Transverse colon (tissue), 4 donors: ENCODE measurements around the gene KIAA2012. TPM values are rescaled to one million over a fixed set of nuclear protein-coding genes. Genes with fewer than 3 reads are reported as not detected.

ENCODE experiments used
- DNase-seq: peaks from one replicate; pipeline ENCODE4 v3.0.0-alpha.2; 2019
- H3K27ac ChIP-seq, 4 donors: fragments of 200-600 bp; sonication (generic); 2 replicates each; pipeline ENCODE4 v1.5.1; 2016 to 2018; ENCODE audit warnings: inconsistent platforms in 4 of 4
- H3K27me3 ChIP-seq: fragments of 200-600 bp; sonication (generic); 2 replicates; pipeline ENCODE4 v1.5.1; 2017; ENCODE audit warnings: inconsistent platforms
- H3K36me3 ChIP-seq, 4 donors: fragments of 200-600 bp; sonication (generic); 2 replicates each; pipeline ENCODE4 v1.5.1; 2017 to 2019; ENCODE audit warnings: inconsistent platforms in 4 of 4
- H3K4me1 ChIP-seq, 4 donors: fragments of 200-600 bp; sonication (generic); 2 replicates each; pipeline ENCODE4 v1.5.1; 2017 to 2020; ENCODE audit warnings: inconsistent platforms in 4 of 4
- H3K4me3 ChIP-seq, 4 donors: fragments of 200-600 bp; sonication (generic); 1 replicate in 1 of 4; 2 replicates in 3 of 4; pipeline versions ENCODE4 v1.5.1 to v1.6.1; 2017 to 2019; ENCODE audit warnings: inconsistent platforms in 4 of 4
- H3K9me3 ChIP-seq, 2 donors: fragments of 200-600 bp; sonication (generic); 2 replicates each; pipeline ENCODE4 v1.5.1; 2017 to 2019; ENCODE audit warnings: inconsistent platforms in 2 of 2
- EP300 ChIP-seq: sonication (generic); formaldehyde crosslinking; IDR thresholded peaks from one replicate; pipeline ENCODE4 v1.6.1; 2017; ENCODE audit warnings: antibody characterized with exemption, low read depth
- POLR2A ChIP-seq: fragments of 450-650 bp; IDR thresholded peaks from one replicate; pipeline ENCODE4 v1.6.1; 2016; ENCODE audit warnings: antibody characterized with exemption, mild to moderate bottlenecking, moderate library complexity
- POLR2AphosphoS5 ChIP-seq, 3 donors: sonication (generic); formaldehyde crosslinking; IDR thresholded peaks; one replicate each; pipeline ENCODE4 v1.6.1; 2016; ENCODE audit warnings: antibody characterized with exemption in 3 of 3
- WGBS, 2 donors: methylation state at CpG; one replicate each; pipeline ENCODE4 v1.1.5; 2018; ENCODE audit warnings: low coverage in 1 of 2; 5-methylcytosine and 5-hydroxymethylcytosine counted together
- in situ Hi-C, 4 donors: fragments of 200-750 bp; cut with MboI; loops; one replicate each; pipeline versions ENCODE4 v1.15.0 to v1.15.1; 2017; ENCODE audit warnings: low sequenced_read_pairs in 3 of 4, low pct_ligation_motif_present in 1 of 4, low pct_unique_long_range_greater_than_20kb in 1 of 4
- intact Hi-C: fragments of 100-400 bp; cut with DNase I; formaldehyde crosslinking; loops from one replicate; pipeline ENCODE4 v1.15.1; 2023; ENCODE audit warnings: low total_unique reads
- total RNA-seq, 4 donors: library from RNA; depleted of rRNA; stranded (reverse); fragments of >200 nt; gene quantifications; one replicate each; pipeline ENCODE4 v1.1.0, GENCODE V29; 2016
- TF ChIP-seq, protein P1 (sequence below), 5 experiments: fragments of 200-600 bp in 3 of 5; fragments of 450-650 bp in 2 of 5; sonication (generic) in 3 of 5; IDR thresholded peaks; 1 replicate in 2 of 5; 2 replicates in 3 of 5; pipeline ENCODE4 v1.5.1; 2016 to 2017; ENCODE audit warnings: antibody characterized with exemption in 5 of 5, inconsistent platforms in 3 of 5, mild to moderate bottlenecking in 2 of 5, moderate library complexity in 1 of 5

KIAA2012 gene
- total RNA-seq, 4 donors from 2014 or later: not detected

DNA sequence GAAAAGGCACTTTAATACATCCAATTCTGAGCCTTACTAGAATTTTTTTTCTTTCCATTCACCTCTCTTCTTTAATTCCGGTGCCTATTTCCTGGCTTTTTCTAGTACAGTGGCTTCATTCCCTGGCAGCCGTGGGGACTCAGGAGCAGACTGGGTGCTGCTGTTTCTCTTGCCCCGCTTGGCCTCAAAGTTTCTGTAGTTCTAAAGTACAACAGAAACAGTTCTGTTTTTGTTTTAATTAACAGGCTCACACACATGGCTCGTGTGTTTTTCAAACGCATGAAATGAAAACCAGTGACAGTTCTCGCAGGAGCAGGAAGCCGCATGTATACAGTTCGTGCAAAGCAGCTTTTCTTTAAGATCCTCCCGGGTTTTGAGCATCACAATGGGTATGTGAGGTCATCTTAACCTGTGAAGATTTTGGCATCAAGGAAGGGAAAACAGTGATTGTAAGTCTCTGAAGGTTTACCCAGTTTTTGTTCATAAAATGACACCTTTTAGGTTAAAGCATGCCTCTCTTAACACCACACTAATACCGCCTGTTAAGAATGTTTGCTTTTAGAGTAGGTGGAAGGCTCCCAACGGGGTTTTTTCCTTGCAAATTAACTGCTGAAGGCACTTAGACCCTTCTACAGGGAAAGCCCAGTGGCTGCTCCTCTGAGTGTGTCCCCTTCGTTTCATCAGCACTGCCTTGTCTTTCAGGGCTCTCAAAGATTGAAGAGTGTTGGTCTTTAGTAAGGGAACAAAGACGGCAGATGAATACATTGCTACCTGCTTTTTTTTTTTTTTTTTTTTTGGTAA lies 33.6 kb upstream of the KIAA2012 start:
- Histone ChIP-seq H3K36me3 (no peaks in the 10 kb centered on the region), H3K27ac (peak overlapping the region; percentile 91 to 99 (median 94)), H3K27me3 (peaks cover 20% of the 10 kb centered on the region), H3K9me3 (no peaks in the 10 kb centered on the region), H3K4me1 (peaks cover 5 to 28% (median 18%) of the 10 kb centered on the region in 4 donors), H3K4me3 (peak overlapping the region in 1 of 4 donors; percentile 16)
- DNase-seq: no peak
- WGBS, 2 donors: 60% methylated on average over 9 to 13 of the region's 13 CpGs
- in situ Hi-C loops (loop anchor here in 1 of 4 donors (10.0 kb wide), 1 partner anchor 175 kb away; no protein-coding TSS in a partner anchor), intact Hi-C loops (no loop called here)
- no peak for TF ChIP-seq POLR2AphosphoS5 (IDR thresholded peaks at IDR 0.05)
- TF ChIP-seq POLR2A: no peak
- TF ChIP-seq, protein P1, sequence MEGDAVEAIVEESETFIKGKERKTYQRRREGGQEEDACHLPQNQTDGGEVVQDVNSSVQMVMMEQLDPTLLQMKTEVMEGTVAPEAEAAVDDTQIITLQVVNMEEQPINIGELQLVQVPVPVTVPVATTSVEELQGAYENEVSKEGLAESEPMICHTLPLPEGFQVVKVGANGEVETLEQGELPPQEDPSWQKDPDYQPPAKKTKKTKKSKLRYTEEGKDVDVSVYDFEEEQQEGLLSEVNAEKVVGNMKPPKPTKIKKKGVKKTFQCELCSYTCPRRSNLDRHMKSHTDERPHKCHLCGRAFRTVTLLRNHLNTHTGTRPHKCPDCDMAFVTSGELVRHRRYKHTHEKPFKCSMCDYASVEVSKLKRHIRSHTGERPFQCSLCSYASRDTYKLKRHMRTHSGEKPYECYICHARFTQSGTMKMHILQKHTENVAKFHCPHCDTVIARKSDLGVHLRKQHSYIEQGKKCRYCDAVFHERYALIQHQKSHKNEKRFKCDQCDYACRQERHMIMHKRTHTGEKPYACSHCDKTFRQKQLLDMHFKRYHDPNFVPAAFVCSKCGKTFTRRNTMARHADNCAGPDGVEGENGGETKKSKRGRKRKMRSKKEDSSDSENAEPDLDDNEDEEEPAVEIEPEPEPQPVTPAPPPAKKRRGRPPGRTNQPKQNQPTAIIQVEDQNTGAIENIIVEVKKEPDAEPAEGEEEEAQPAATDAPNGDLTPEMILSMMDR (IDR thresholded peaks at IDR 0.05): no peak

DNA sequence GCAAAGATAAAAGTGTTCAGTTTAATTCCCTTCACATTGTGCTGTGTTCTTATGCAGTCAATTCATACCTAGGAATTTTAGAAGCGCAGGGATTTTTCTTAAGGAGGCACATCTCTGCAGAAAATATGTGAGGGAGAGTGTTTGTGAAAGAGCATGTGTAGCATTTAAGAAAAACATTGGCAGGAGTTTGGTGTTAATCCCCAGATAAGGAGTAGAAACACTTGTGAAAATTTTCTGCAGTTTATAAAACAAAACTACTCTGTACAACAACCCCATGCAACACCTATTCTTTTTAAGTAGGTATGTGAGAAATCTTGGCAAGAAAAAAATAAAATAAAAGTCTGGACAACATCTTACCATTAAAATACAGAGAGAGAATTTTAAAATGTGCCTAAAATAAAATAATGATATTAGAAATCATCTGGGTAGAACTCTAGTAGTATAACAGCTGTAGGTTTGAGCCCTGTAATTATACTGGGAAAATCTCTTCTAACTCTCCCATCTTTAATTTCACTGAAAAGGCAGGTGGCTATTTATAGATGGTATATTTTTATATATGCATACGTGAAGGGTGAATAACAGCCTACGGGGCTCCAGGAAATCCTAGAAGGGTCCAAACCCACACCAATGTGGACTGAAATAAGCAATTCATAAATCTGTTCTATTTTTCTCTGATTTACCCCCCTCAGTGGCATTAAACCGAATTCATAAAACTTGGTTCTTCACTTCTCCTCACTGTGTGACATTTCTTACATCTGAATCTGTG lies 32.8 kb upstream of the KIAA2012 start:
- no peak for TF ChIP-seq POLR2AphosphoS5 (IDR thresholded peaks at IDR 0.05)
- TF ChIP-seq POLR2A: no peak
- no peak for TF ChIP-seq EP300
- TF ChIP-seq, protein P1 (IDR thresholded peaks at IDR 0.05): no peak
- peaks cover 17% of the 10 kb centered on the region for H3K27me3 ChIP-seq
- no peaks in the 10 kb centered on the region for H3K36me3 ChIP-seq
- intact Hi-C loops (no loop called here), in situ Hi-C loops (no loop called here)
- H3K27ac ChIP-seq: peak overlapping the region in 2 of 4 donors; percentile 91 to 99
- no peak for DNase-seq
- H3K9me3 ChIP-seq: no peaks in the 10 kb centered on the region
- WGBS, 2 donors: 67 to 76% methylated on average over 4 of the region's 4 CpGs
- H3K4me1 ChIP-seq: peaks cover 0 to 20% (median 10%) of the 10 kb centered on the region in 4 donors
- no peak overlapping the region for H3K4me3 ChIP-seq

DNA sequence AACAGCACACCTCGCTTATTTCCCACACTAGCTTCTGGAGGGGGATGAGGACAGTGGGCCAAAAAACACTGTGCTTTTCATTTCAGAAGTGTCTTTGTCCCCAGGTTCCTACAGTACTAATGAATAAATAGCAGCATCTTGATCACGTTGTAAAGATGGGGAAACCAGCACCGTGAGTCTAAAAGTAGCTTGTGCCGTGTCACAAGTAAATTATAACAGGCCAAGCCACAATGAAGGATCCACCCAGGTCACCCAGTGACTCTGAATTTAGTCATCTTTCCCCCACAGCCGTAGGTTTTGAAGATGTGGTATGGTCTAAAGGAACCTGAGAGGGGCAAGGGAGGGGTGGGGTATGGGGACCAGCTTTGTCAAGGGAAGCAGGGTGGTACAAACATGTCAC lies 30.6 kb upstream of the KIAA2012 start:
- Histone ChIP-seq H3K27me3 (peaks cover under 1% of the 10 kb centered on the region), H3K36me3 (no peaks in the 10 kb centered on the region), H3K4me1 (peaks cover 0 to 15% (median 5%) of the 10 kb centered on the region in 4 donors), H3K27ac (no peak overlapping the region), H3K9me3 (no peaks in the 10 kb centered on the region), H3K4me3 (no peak overlapping the region)
- 82 to 93% methylated on average over 3 to 5 of the region's 5 CpGs for WGBS, 2 donors
- no peak for TF ChIP-seq POLR2A
- TF ChIP-seq, protein P1 (IDR thresholded peaks at IDR 0.05): no peak
- no peak for TF ChIP-seq POLR2AphosphoS5 (IDR thresholded peaks at IDR 0.05)
- no peak for TF ChIP-seq EP300
- intact Hi-C loops: no loop called here
- in situ Hi-C loops: no loop called here
- DNase-seq: no peak

DNA sequence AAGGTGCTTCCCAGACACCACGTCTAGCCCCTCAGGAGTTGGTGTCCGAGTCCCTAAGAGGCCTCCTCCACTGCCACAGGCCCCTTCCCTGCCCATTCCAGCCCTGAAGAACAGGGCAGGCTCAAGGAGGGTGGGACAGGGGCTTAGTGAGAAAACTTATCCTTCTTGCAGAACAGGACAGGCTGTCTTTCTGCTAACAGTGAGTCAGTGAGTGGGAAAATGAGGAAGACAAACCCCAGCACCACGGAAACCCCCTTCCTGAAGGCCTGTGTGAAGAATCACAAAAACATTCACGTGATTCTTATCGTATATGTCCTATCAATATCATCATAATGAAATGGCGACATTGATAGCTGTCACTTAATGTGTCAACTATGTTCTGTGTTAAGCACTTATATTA lies 29.6 kb upstream of the KIAA2012 start:
- no peaks in the 10 kb centered on the region for H3K27me3 ChIP-seq
- H3K4me1 ChIP-seq: peaks cover 0 to 12% (median 5%) of the 10 kb centered on the region in 4 donors
- in situ Hi-C loops: no loop called here
- TF ChIP-seq POLR2A (no peak), POLR2AphosphoS5 (IDR thresholded peaks at IDR 0.05) (no peak), EP300 (no peak)
- TF ChIP-seq, protein P1 (IDR thresholded peaks at IDR 0.05): no peak
- H3K36me3 ChIP-seq: no peaks in the 10 kb centered on the region
- no peaks in the 10 kb centered on the region for H3K9me3 ChIP-seq
- intact Hi-C loops: no loop called here
- no peak for DNase-seq
- H3K4me3 ChIP-seq: no peak overlapping the region
- H3K27ac ChIP-seq: no peak overlapping the region
- 78 to 80% methylated on average over 4 to 6 of the region's 6 CpGs for WGBS, 2 donors
